Measurements from ENCODE around the gene OIP5.

DNA sequence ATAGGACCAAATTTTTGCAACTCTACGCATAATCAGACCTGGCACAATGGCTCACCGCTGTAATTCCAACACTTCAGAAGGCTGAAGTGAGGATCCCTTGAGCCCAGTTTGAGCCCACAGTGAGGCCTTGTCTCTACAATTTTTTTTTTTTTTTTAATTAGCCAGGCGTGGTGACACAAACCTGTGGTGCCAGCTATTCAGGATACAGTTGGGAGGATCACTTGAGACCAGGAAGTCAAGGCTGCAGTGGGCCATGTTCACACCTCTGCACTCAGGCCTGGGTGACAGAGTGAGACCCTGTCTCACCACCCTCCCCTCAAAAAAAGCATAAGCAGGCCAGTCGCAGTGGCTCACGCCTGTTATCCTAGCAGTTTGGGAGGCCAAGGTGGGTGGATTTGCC, 24.7 kb downstream of the OIP5 start:
- TF ChIP-seq CTCF (IDR thresholded peaks at IDR 0.05; ENCODE audit: extremely low read depth in 1 of 2, insufficient read depth in 1 of 2, low read depth in 1 of 2, low read length in 2 of 2) (no peak), GATA2 (IDR thresholded peaks at IDR 0.05; ENCODE audit: insufficient read depth, insufficient read length, low read depth, low read length) (no peak), POLR2A (IDR thresholded peaks at IDR 0.05; ENCODE audit: low read depth, low read length) (no peak), EZH2 (IDR thresholded peaks at IDR 0.05; ENCODE audit: borderline replicate concordance, low read depth, low read length, severe bottlenecking) (no peak), MAX (IDR thresholded peaks at IDR 0.05; ENCODE audit: insufficient read depth, insufficient read length) (no peak)

Measured in endothelial cell of umbilical vein (primary cell).